ENCODE measurements around the gene TRMU. TPM values are rescaled to one million over a fixed set of nuclear protein-coding genes. Genes with fewer than 3 reads are reported as not detected.

The TRMU gene
- total and polyA plus RNA-seq, 2 donors (not counting 3 experiments of a cell fraction or from before 2014, with no cell fraction given): 42.4 to 65.7 TPM

GRCh38 chr22:46330426-46330825 lies 5.1 kb upstream of the TRMU start:
- Histone ChIP-seq H3K9ac (replicated peaks; ENCODE audit: extremely low read depth, insufficient read depth, low read length) (no peak overlapping the region), H3K4me3 (replicated peaks in 1 of 3; ENCODE audit: insufficient read depth in 1 of 3, low read depth in 1 of 3, low read length in 3 of 3) (no peak overlapping the region), H3K4me2 (ENCODE audit: insufficient read depth, low read length) (no peak overlapping the region), H3K27me3 (ENCODE audit: control insufficient read depth in 2 of 2, insufficient read depth in 2 of 2, low read length in 2 of 2) (no peaks in the 10 kb centered on the region), H2AFZ (ENCODE audit: low read depth, low read length) (no peak overlapping the region), H3K27ac (ENCODE audit: insufficient read depth, low read depth, low read length) (no peak overlapping the region), H3K36me3 (ENCODE audit: control insufficient read depth in 2 of 2, extremely low read depth in 1 of 2, insufficient read depth in 2 of 2, low read length in 2 of 2) (peaks cover 6% of the 10 kb centered on the region in 2 experiments), H3K9me3 (replicated peaks; ENCODE audit: control insufficient read depth, insufficient read depth, low read length) (no peaks in the 10 kb centered on the region), H3K4me1 (ENCODE audit: control insufficient read depth, extremely low read depth, insufficient read depth, low read length) (no peaks in the 10 kb centered on the region), H4K20me1 (replicated peaks; ENCODE audit: control insufficient read depth, extremely low read depth, insufficient read depth, low read length) (no peaks in the 10 kb centered on the region), H3K79me2 (ENCODE audit: control insufficient read depth, insufficient read depth, low read length) (no peaks in the 10 kb centered on the region), H3K9me1 (replicated peaks; ENCODE audit: control insufficient read depth, extremely low read depth, insufficient read depth, low read length) (no peaks in the 10 kb centered on the region)
- no peak for TF ChIP-seq JUN (IDR thresholded peaks at IDR 0.05; ENCODE audit: borderline replicate concordance, insufficient read depth, insufficient read length, low read depth)
- no peak for TF ChIP-seq GATA2 (IDR thresholded peaks at IDR 0.05; ENCODE audit: insufficient read depth, insufficient read length, low read depth, low read length)
- DNase-seq (ENCODE audit: low read depth, low spot score) (no peak), FAIRE-seq (no peak)
- CTCF ChIA-PET: interaction anchor here (0.9 kb wide), 1 partner anchor 324 kb away, joined by 3 read pairs; no protein-coding TSS in a partner anchor
- no TSS peak for BruUV-seq (replicated peaks)
- dilution Hi-C loops (cut with MboI; ENCODE audit: extremely low pct_ligation_motif_present, low sequenced_read_pairs) (no loop called here), intact Hi-C loops (cut with micrococcal nuclease) (no loop called here)
- POLR2A ChIA-PET: no interaction called here

GRCh38 chr22:46331496-46331895 lies 4.0 kb upstream of the TRMU start:
- no TSS peak for BruUV-seq (replicated peaks)
- dilution Hi-C loops (cut with MboI; ENCODE audit: extremely low pct_ligation_motif_present, low sequenced_read_pairs) (no loop called here), intact Hi-C loops (cut with micrococcal nuclease) (no loop called here)
- TF ChIP-seq POLR2A (IDR thresholded peaks at IDR 0.05; ENCODE audit: low read depth, low read length): no peak
- no peak for TF ChIP-seq EZH2 (IDR thresholded peaks at IDR 0.05; ENCODE audit: borderline replicate concordance, low read depth, low read length, severe bottlenecking)
- TF ChIP-seq POLR2AphosphoS5 (IDR thresholded peaks at IDR 0.05; ENCODE audit: insufficient read depth, low read depth, low read length): no peak
- TF ChIP-seq MYC (IDR thresholded peaks at IDR 0.05; ENCODE audit: low read depth, low read length): no peak
- TF ChIP-seq MAX (IDR thresholded peaks at IDR 0.05; ENCODE audit: insufficient read depth, insufficient read length): no peak
- TF ChIP-seq JUN (IDR thresholded peaks at IDR 0.05; ENCODE audit: borderline replicate concordance, insufficient read depth, insufficient read length, low read depth): no peak
- TF ChIP-seq FOS (IDR thresholded peaks at IDR 0.05; ENCODE audit: borderline replicate concordance, insufficient read depth, low read length): no peak
- TF ChIP-seq CTCF (IDR thresholded peaks at IDR 0.05; ENCODE audit: extremely low read depth in 1 of 2, insufficient read depth in 1 of 2, low read depth in 1 of 2, low read length in 2 of 2): no peak
- no peak for TF ChIP-seq GATA2 (IDR thresholded peaks at IDR 0.05; ENCODE audit: insufficient read depth, insufficient read length, low read depth, low read length)
- Histone ChIP-seq H3K9ac (replicated peaks; ENCODE audit: extremely low read depth, insufficient read depth, low read length) (no peak overlapping the region), H4K20me1 (replicated peaks; ENCODE audit: control insufficient read depth, extremely low read depth, insufficient read depth, low read length) (no peaks in the 10 kb centered on the region), H3K9me1 (replicated peaks; ENCODE audit: control insufficient read depth, extremely low read depth, insufficient read depth, low read length) (no peaks in the 10 kb centered on the region), H3K27me3 (ENCODE audit: control insufficient read depth in 2 of 2, insufficient read depth in 2 of 2, low read length in 2 of 2) (no peaks in the 10 kb centered on the region), H3K4me2 (ENCODE audit: insufficient read depth, low read length) (no peak overlapping the region), H2AFZ (ENCODE audit: low read depth, low read length) (no peak overlapping the region), H3K9me3 (replicated peaks; ENCODE audit: control insufficient read depth, insufficient read depth, low read length) (no peaks in the 10 kb centered on the region), H3K4me1 (ENCODE audit: control insufficient read depth, extremely low read depth, insufficient read depth, low read length) (peaks cover 2% of the 10 kb centered on the region), H3K27ac (ENCODE audit: insufficient read depth, low read depth, low read length) (no peak overlapping the region), H3K79me2 (ENCODE audit: control insufficient read depth, insufficient read depth, low read length) (peaks cover 9% of the 10 kb centered on the region), H3K4me3 (replicated peaks in 1 of 3; ENCODE audit: insufficient read depth in 1 of 3, low read depth in 1 of 3, low read length in 3 of 3) (no peak overlapping the region), H3K36me3 (ENCODE audit: control insufficient read depth in 2 of 2, extremely low read depth in 1 of 2, insufficient read depth in 2 of 2, low read length in 2 of 2) (peaks cover 2 to 6% of the 10 kb centered on the region in 2 experiments)
- DNase-seq (ENCODE audit: low read depth, low spot score): no peak
- ChIA-PET POLR2A (interaction anchor here (0.5 kb wide), 1 partner anchor 104 kb away, joined by 4 read pairs; no protein-coding TSS in a partner anchor), CTCF (no interaction called here)
- FAIRE-seq: no peak

All from endothelial cell of umbilical vein (primary cell).